Caco-2 (cell line): Measurements from ENCODE around the gene SLIT3. TPM values are rescaled to one million over a fixed set of nuclear protein-coding genes. Genes with fewer than 3 reads are reported as not detected.

Experiments used
- BruUV-seq: library from RNA; stranded (reverse); fragments of 400-500 nt; replicated peaks from 2 replicates; lab custom pipeline; 2021; lab: Mats Ljungman, UMichigan
- CTCF ChIA-PET: fragments of 300-600 bp; sonication (Branson Sonifier 250); formaldehyde crosslinking; loops from one replicate; lab custom pipeline; 2022; ENCODE audit warnings: antibody characterized with exemption; lab: Charles Lee
- POLR2A ChIA-PET: fragments of 300-600 bp; sonication (Branson Sonifier 250); formaldehyde crosslinking; loops from one replicate; lab custom pipeline; 2022; ENCODE audit warnings: antibody characterized with exemption; lab: Charles Lee
- DNase-seq, 2 experiments: peaks; one replicate each; pipeline versions ENCODE4 v3.0.0 to v3.0.0-alpha.2; 2020 to 2022
- H3K27me3 ChIP-seq: replicated peaks from 2 replicates; pipeline ENCODE4 v1.6.0; 2011; ENCODE audit warnings: low read length; ENCODE audit not compliant: control insufficient read depth, insufficient read depth
- H3K36me3 ChIP-seq: 2 replicates; pipeline ENCODE4 v1.5.1; 2011; ENCODE audit warnings: low read length; ENCODE audit not compliant: control insufficient read depth, insufficient read depth
- H3K4me1 ChIP-seq: fragments of 250-450 bp; sonication (Bioruptor Pico); 2 replicates; pipeline ENCODE4 v1.5.1; 2020; ENCODE audit warnings: mild to moderate bottlenecking
- H3K4me3 ChIP-seq: 2 replicates; pipeline ENCODE4 v1.5.1; 2011; ENCODE audit warnings: low read depth, mild to moderate bottlenecking, control low read depth, low read length
- H3K9me3 ChIP-seq: fragments of 250-450 bp; sonication (Bioruptor Pico); 2 replicates; pipeline ENCODE4 v1.5.1; 2020; ENCODE audit warnings: mild to moderate bottlenecking, moderate library complexity
- H3K27ac Mint-ChIP-seq: one replicate; pipeline ENCODE4 v1.8.0; 2022; ENCODE audit warnings: mixed read lengths; ENCODE audit not compliant: unreplicated experiment
- H3K27me3 Mint-ChIP-seq: one replicate; pipeline ENCODE4 v1.8.0; 2022; ENCODE audit warnings: mixed read lengths; ENCODE audit not compliant: insufficient read depth, unreplicated experiment
- H3K36me3 Mint-ChIP-seq: one replicate; pipeline ENCODE4 v1.8.0; 2022; ENCODE audit warnings: mild to moderate bottlenecking, mixed read lengths; ENCODE audit not compliant: insufficient read depth, unreplicated experiment
- H3K4me1 Mint-ChIP-seq: one replicate; pipeline ENCODE4 v1.8.0; 2022; ENCODE audit warnings: low read depth, mixed read lengths; ENCODE audit not compliant: unreplicated experiment
- H3K4me3 Mint-ChIP-seq: one replicate; pipeline ENCODE4 v1.8.0; 2022; ENCODE audit warnings: mild to moderate bottlenecking, moderate library complexity, mixed read lengths; ENCODE audit not compliant: unreplicated experiment
- H3K9me3 Mint-ChIP-seq: one replicate; pipeline ENCODE4 v1.8.0; 2022; ENCODE audit warnings: mixed read lengths; ENCODE audit not compliant: unreplicated experiment
- CTCF ChIP-seq, 2 experiments: fragments of 200-600 bp in 1 of 2; IDR thresholded peaks; 1 replicate in 1 of 2; 2 replicates in 1 of 2; pipeline versions ENCODE4 v1.5.1 to v1.8.0; 2011 to 2022; ENCODE audit warnings: antibody characterized with exemption in 1 of 2, control low read depth in 1 of 2, inconsistent platforms in 1 of 2, low read depth in 1 of 2, low read length in 1 of 2, mild to moderate bottlenecking in 1 of 2, moderate library complexity in 1 of 2; ENCODE audit not compliant: insufficient read depth in 1 of 2, severe bottlenecking in 1 of 2, unreplicated experiment in 1 of 2
- intact Hi-C: fragments of 100-400 bp; cut with micrococcal nuclease; formaldehyde crosslinking; loops from one replicate; pipeline ENCODE4 v1.10.0; 2022; ENCODE audit not compliant: unreplicated experiment
- total RNA-seq: library from RNA; stranded (reverse); gene quantifications from 2 replicates; pipeline ENCODE4 v1.2.3, GENCODE V29; 2022

Gene SLIT3
- total RNA-seq, 1 experiment from 2014 or later: 2.1 TPM

- no peak overlapping the region for H3K4me3 Mint-ChIP-seq
- CTCF ChIA-PET: no interaction called here
- H3K27me3 Mint-ChIP-seq: no peaks in the 10 kb centered on the region
- intact Hi-C loops: no loop called here
- no peak for DNase-seq
- H3K36me3 Mint-ChIP-seq: no peaks in the 10 kb centered on the region
- no TSS peak for BruUV-seq
- Histone ChIP-seq H3K36me3 (no peaks in the 10 kb centered on the region), H3K27me3 (no peaks in the 10 kb centered on the region), H3K4me1 (peaks cover 4% of the 10 kb centered on the region; the same call in 1 of the 2 replicates), H3K4me3 (no peak overlapping the region), H3K9me3 (no peaks in the 10 kb centered on the region)
- no peak for TF ChIP-seq CTCF (IDR thresholded peaks at IDR 0.05; ENCODE audit: insufficient read depth in 1 of 2, low read depth in 1 of 2, low read length in 1 of 2, severe bottlenecking in 1 of 2, unreplicated experiment in 1 of 2)
- H3K9me3 Mint-ChIP-seq: no peaks in the 10 kb centered on the region
- no peak overlapping the region for H3K27ac Mint-ChIP-seq
- POLR2A ChIA-PET: no interaction called here
- H3K4me1 Mint-ChIP-seq: peaks cover 5% of the 10 kb centered on the region
Observed at GRCh38 chr5:168675883-168676408, 625.0 kb downstream of the SLIT3 start.

GRCh38 chr5:168674893-168675482, 626.0 kb downstream of the SLIT3 start:
- Mint-ChIP-seq H3K27ac (no peak overlapping the region), H3K4me1 (no peaks in the 10 kb centered on the region), H3K36me3 (no peaks in the 10 kb centered on the region), H3K9me3 (no peaks in the 10 kb centered on the region), H3K4me3 (no peak overlapping the region), H3K27me3 (no peaks in the 10 kb centered on the region)
- Histone ChIP-seq H3K4me3 (no peak overlapping the region), H3K36me3 (no peaks in the 10 kb centered on the region), H3K4me1 (peaks cover 4% of the 10 kb centered on the region; the same call in 1 of the 2 replicates), H3K9me3 (no peaks in the 10 kb centered on the region), H3K27me3 (no peaks in the 10 kb centered on the region)
- no peak for DNase-seq
- ChIA-PET POLR2A (no interaction called here), CTCF (no interaction called here)
- no peak for TF ChIP-seq CTCF (IDR thresholded peaks at IDR 0.05; ENCODE audit: insufficient read depth in 1 of 2, low read depth in 1 of 2, low read length in 1 of 2, severe bottlenecking in 1 of 2, unreplicated experiment in 1 of 2)
- intact Hi-C loops: no loop called here
- no TSS peak for BruUV-seq

- CTCF ChIA-PET: no interaction called here
Observed at GRCh38 chr5:168672888-168673287, 628.1 kb downstream of the SLIT3 start.

More at GRCh38 chr5:168672888-168673287, 628.1 kb downstream of the SLIT3 start:
- no peaks in the 10 kb centered on the region for H3K9me3 Mint-ChIP-seq
- POLR2A ChIA-PET: no interaction called here
- no peaks in the 10 kb centered on the region for H3K36me3 ChIP-seq
- H3K27me3 Mint-ChIP-seq: no peaks in the 10 kb centered on the region
- no peak for TF ChIP-seq CTCF (IDR thresholded peaks at IDR 0.05; ENCODE audit: insufficient read depth in 1 of 2, low read depth in 1 of 2, low read length in 1 of 2, severe bottlenecking in 1 of 2, unreplicated experiment in 1 of 2)
- intact Hi-C loops: no loop called here
- H3K9me3 ChIP-seq: no peaks in the 10 kb centered on the region
- peaks cover under 1% of the 10 kb centered on the region for H3K4me1 Mint-ChIP-seq
- no peak overlapping the region for H3K4me3 Mint-ChIP-seq
- H3K4me3 ChIP-seq: no peak overlapping the region
- no peaks in the 10 kb centered on the region for H3K4me1 ChIP-seq
- no peak for DNase-seq
- BruUV-seq: no TSS peak
- no peak overlapping the region for H3K27ac Mint-ChIP-seq
- no peaks in the 10 kb centered on the region for H3K27me3 ChIP-seq
- no peaks in the 10 kb centered on the region for H3K36me3 Mint-ChIP-seq
